Colonic mucosa (tissue), 4 donors: ENCODE results near the gene GNPTAB. TPM values are rescaled to one million over a fixed set of nuclear protein-coding genes. Genes with fewer than 3 reads are reported as not detected.

Source experiments
- DNase-seq: peaks from one replicate; pipeline ENCODE4 v3.0.0-alpha.2; 2020
- H3K27ac ChIP-seq: fragments of 200-600 bp; one replicate; pipeline ENCODE4 v1.8.0; 2021
- H3K27me3 ChIP-seq: fragments of 200-600 bp; one replicate; pipeline ENCODE4 v1.8.0; 2021
- H3K36me3 ChIP-seq: fragments of 200-600 bp; one replicate; pipeline ENCODE4 v1.8.0; 2021
- H3K4me1 ChIP-seq: fragments of 200-600 bp; one replicate; pipeline ENCODE4 v1.8.0; 2021; ENCODE audit warnings: mild to moderate bottlenecking
- H3K4me3 ChIP-seq: fragments of 200-600 bp; one replicate; pipeline ENCODE4 v1.8.0; 2021
- H3K9ac ChIP-seq, 2 donors: one replicate each; pipeline ENCODE4 v1.7.0; 2013; ENCODE audit warnings: control low read depth in 2 of 2, low read depth in 2 of 2, low read length in 2 of 2
- H3K9me3 ChIP-seq: fragments of 200-600 bp; one replicate; pipeline ENCODE4 v1.8.0; 2021
- intact Hi-C: fragments of 100-400 bp; cut with DNase I; formaldehyde crosslinking; loops from one replicate; pipeline ENCODE4 v1.14.1; 2022
- total RNA-seq, 2 donors: library from RNA; stranded (reverse); fragmentation: NEBNext Ultra II Directional in 1 of 2; extraction: Animal tissue kit (Norgen Biotek cat#: 25700) in 1 of 2; gene quantifications; one replicate each; pipeline ENCODE4 v1.2.1, GENCODE V29; 2021
- TF ChIP-seq, protein P1 (sequence below): fragments of 200-600 bp; IDR thresholded peaks from one replicate; pipeline ENCODE4 v1.8.0; 2022; ENCODE audit warnings: antibody characterized with exemption, mild to moderate bottlenecking
- donor health status: healthy.
- donor health status: DM: no; HTN: no; CAD: no.
- donor health status: DM: no; HTN: no; CAD: no.

Gene GNPTAB
- total RNA-seq, 2 donors from 2014 or later = 49.1 to 103 TPM

DNA sequence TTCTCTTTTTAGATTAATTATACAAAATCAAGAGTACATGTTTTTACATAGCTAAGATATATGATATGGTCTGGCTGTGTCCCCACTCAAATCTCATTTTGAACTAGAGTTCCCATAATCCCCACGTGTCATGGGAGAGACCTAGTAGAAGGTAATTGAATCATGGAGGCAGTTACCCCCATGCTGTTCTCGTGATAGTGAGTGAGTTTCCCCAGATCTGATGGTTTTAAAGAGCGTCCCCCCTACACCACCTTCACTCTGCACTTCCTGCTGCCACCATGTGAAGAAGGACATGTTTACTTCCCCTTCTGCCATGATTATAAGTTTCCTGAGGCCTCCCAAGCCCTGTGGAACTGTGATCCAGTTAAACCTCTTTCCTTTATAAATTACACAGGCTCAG, 25.2 kb upstream of the GNPTAB start:
- no peak for DNase-seq
- no peak overlapping the region for H3K9ac ChIP-seq
- no peaks in the 10 kb centered on the region for H3K27me3 ChIP-seq
- TF ChIP-seq, protein P1, sequence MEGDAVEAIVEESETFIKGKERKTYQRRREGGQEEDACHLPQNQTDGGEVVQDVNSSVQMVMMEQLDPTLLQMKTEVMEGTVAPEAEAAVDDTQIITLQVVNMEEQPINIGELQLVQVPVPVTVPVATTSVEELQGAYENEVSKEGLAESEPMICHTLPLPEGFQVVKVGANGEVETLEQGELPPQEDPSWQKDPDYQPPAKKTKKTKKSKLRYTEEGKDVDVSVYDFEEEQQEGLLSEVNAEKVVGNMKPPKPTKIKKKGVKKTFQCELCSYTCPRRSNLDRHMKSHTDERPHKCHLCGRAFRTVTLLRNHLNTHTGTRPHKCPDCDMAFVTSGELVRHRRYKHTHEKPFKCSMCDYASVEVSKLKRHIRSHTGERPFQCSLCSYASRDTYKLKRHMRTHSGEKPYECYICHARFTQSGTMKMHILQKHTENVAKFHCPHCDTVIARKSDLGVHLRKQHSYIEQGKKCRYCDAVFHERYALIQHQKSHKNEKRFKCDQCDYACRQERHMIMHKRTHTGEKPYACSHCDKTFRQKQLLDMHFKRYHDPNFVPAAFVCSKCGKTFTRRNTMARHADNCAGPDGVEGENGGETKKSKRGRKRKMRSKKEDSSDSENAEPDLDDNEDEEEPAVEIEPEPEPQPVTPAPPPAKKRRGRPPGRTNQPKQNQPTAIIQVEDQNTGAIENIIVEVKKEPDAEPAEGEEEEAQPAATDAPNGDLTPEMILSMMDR = no peak
- no peaks in the 10 kb centered on the region for H3K9me3 ChIP-seq
- no peaks in the 10 kb centered on the region for H3K36me3 ChIP-seq
- H3K27ac ChIP-seq = no peak overlapping the region
- no peak overlapping the region for H3K4me3 ChIP-seq
- intact Hi-C loops = no loop called here
- no peaks in the 10 kb centered on the region for H3K4me1 ChIP-seq

DNA sequence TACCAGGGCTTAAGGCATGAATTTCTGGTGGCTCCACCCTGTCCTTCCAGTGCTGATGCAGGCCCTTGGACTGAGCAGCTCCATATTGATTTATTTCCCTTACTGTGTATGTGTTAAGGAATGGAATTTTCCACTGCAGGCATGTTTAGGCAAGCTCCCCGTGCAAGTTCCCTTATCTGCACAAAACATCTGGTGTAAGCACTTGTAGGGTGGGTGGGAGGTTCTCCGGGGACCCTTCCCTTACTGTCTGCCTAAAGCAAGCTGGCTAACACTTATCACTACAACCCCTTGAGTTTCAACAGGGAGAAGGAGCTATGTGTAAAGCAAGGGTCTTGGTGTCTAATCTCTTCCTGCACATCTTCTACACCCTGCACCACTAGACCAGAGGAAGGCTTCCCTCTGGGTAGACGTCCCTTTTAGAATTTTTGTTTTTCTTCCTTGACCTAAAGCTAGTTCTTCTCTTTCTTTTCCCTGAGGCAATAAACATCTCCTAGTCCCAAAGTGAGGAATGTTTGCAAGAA, 24.7 kb upstream of the GNPTAB start:
- no peak overlapping the region for H3K9ac ChIP-seq
- H3K9me3 ChIP-seq = no peaks in the 10 kb centered on the region
- intact Hi-C loops = no loop called here
- no peak overlapping the region for H3K4me3 ChIP-seq
- no peak overlapping the region for H3K27ac ChIP-seq
- no peak for DNase-seq
- no peaks in the 10 kb centered on the region for H3K27me3 ChIP-seq
- no peaks in the 10 kb centered on the region for H3K36me3 ChIP-seq
- H3K4me1 ChIP-seq = no peaks in the 10 kb centered on the region
- TF ChIP-seq, protein P1 = no peak

DNA sequence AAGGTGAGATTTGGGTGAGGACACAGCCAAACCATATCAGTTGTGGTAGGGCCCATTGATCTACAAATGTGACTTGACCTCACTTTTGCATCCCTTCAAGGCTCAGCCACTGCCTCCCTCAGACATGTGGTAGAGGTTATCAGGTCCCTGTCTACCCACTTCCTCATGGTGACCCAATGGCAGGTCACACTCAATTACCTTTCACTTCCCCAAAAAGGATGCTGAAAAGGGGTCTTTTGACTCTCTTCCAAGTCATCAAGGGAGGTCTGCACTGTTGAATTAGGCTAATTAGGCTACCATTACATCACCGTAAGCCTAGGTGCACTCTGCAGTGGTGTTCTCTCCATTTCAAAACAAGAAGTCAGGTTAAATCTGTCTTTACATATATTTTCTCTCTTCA, 24.0 kb upstream of the GNPTAB start:
- intact Hi-C loops = no loop called here
- Histone ChIP-seq H3K27ac (no peak overlapping the region), H3K4me3 (no peak overlapping the region), H3K36me3 (no peaks in the 10 kb centered on the region), H3K4me1 (no peaks in the 10 kb centered on the region), H3K9me3 (no peaks in the 10 kb centered on the region), H3K9ac (no peak overlapping the region), H3K27me3 (no peaks in the 10 kb centered on the region)
- DNase-seq = no peak
- TF ChIP-seq, protein P1 = no peak

DNA sequence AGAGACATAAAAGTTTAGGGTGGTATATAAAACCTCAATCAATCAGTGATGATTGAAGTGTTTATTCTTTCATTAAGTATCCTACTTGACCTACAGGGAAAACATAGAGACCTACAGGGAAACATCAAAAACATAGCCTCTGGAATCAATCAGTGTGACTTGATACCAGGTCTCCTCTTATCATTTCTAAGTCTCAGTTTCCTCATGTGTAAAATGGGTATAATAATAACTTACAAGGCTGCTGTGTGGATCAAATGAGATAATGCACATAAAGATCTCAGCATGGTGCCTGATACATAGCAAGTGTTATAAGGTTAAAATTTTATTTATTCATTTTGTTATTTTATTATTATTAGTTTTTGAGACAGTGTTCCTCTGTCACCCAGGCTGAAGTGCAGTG, 22.2 kb upstream of the GNPTAB start:
- intact Hi-C loops = no loop called here
- no peak overlapping the region for H3K4me3 ChIP-seq
- H3K36me3 ChIP-seq = no peaks in the 10 kb centered on the region
- no peak for DNase-seq
- H3K27me3 ChIP-seq = no peaks in the 10 kb centered on the region
- no peaks in the 10 kb centered on the region for H3K4me1 ChIP-seq
- TF ChIP-seq, protein P1 = no peak
- no peak overlapping the region for H3K9ac ChIP-seq
- no peaks in the 10 kb centered on the region for H3K9me3 ChIP-seq
- H3K27ac ChIP-seq = no peak overlapping the region

DNA sequence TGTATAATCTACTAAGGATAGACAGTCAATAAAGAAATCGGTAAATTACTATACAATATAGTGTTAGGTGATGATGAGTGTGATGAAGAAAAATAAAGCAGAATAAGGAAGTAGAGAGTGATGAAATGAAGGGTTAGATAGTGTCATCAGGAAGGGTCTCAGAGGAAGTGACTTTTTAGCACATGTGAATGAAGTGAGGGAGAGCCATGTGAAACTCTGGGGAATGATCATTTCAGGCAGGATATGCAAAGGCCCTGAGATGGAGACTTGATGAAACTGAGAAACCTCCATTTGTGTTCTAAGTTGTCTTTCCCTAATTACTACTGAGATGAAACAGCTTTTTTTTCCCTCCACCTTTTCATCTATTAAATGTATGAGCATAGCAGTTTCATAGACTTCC, 19.4 kb upstream of the GNPTAB start:
- intact Hi-C loops = no loop called here
- DNase-seq = no peak
- H3K36me3 ChIP-seq = no peaks in the 10 kb centered on the region
- no peaks in the 10 kb centered on the region for H3K4me1 ChIP-seq
- no peak overlapping the region for H3K4me3 ChIP-seq
- TF ChIP-seq, protein P1 = no peak
- H3K27ac ChIP-seq = no peak overlapping the region
- H3K9me3 ChIP-seq = no peaks in the 10 kb centered on the region
- no peak overlapping the region for H3K9ac ChIP-seq
- no peaks in the 10 kb centered on the region for H3K27me3 ChIP-seq
